Measurements from ENCODE around the gene TXNRD1.

DNA sequence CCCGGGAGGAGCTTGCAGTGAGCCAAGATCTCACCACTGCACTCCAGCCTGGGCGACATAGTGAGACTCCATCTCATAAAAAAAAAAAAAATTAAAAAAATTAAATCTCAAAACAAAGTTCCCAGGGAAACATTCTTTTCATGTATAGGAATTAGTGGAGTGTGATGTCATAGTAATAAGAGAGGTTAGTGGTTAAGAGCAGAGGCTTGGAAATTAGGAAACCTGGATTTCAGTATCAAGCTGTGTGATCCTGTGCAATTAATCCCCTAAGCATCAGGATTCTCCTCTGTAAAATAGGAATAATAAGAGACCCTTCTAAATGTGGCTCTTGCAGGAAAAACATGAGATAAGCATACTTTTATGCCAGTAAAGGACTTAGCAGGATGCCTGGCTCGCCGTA is 3.1 kb upstream of the TXNRD1 start:
- TF ChIP-seq, protein P1, sequence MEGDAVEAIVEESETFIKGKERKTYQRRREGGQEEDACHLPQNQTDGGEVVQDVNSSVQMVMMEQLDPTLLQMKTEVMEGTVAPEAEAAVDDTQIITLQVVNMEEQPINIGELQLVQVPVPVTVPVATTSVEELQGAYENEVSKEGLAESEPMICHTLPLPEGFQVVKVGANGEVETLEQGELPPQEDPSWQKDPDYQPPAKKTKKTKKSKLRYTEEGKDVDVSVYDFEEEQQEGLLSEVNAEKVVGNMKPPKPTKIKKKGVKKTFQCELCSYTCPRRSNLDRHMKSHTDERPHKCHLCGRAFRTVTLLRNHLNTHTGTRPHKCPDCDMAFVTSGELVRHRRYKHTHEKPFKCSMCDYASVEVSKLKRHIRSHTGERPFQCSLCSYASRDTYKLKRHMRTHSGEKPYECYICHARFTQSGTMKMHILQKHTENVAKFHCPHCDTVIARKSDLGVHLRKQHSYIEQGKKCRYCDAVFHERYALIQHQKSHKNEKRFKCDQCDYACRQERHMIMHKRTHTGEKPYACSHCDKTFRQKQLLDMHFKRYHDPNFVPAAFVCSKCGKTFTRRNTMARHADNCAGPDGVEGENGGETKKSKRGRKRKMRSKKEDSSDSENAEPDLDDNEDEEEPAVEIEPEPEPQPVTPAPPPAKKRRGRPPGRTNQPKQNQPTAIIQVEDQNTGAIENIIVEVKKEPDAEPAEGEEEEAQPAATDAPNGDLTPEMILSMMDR (conservative IDR thresholded peaks at IDR 0.05 in 1 of 2, IDR thresholded peaks at IDR 0.05 in 1 of 2; ENCODE audit: low read depth in 1 of 2, low read length in 2 of 2), result no peak
- no peak for TF ChIP-seq EZH2 (IDR thresholded peaks at IDR 0.05; ENCODE audit: low read length, missing control alignments)
